NB4 (cell line): ENCODE measurements around the gene PTPRD.

Experiments
- CTCF ChIP-seq: IDR thresholded peaks from one replicate; pipeline ENCODE4 v1.5.1; 2012; ENCODE audit warnings: low read depth, low read length
- POLR2A ChIP-seq: IDR thresholded peaks from 2 replicates; pipeline ENCODE4 v1.6.1; 2011; ENCODE audit warnings: mild to moderate bottlenecking; ENCODE audit not compliant: insufficient read length; ENCODE audit errors: extremely low read depth

GRCh38 chr9:9881692-9882091 lies 731.1 kb downstream of the PTPRD start:
- TF ChIP-seq CTCF: no peak
- no peak for TF ChIP-seq POLR2A
